ENCODE data around the gene KANK3.
"Not testable (repeated sequence)": the region's sequence is repeated elsewhere in the genome, so short reads cannot be mapped to it uniquely, and the experiment has no call there.

KANK3 gene

GRCh38 chr19:8337728-8338127 lies 5.3 kb downstream of the KANK3 start:
- no peak for DNase-seq (ENCODE audit: low spot score)

- DNase-seq (ENCODE audit: low spot score): no peak
Observed at GRCh38 chr19:8336660-8337059, 6.4 kb downstream of the KANK3 start.

GRCh38 chr19:8336072-8336569 lies 6.9 kb downstream of the KANK3 start:
- no peak for DNase-seq (ENCODE audit: low spot score)

- no peak for DNase-seq (ENCODE audit: low spot score)
Observed at GRCh38 chr19:8335343-8336071, 7.6 kb downstream of the KANK3 start.

- DNase-seq (ENCODE audit: low spot score): peak; percentile 73
Observed at GRCh38 chr19:8334458-8335342, 8.4 kb downstream of the KANK3 start.

GRCh38 chr19:8333767-8334457 lies 9.2 kb downstream of the KANK3 start:
- no peak for DNase-seq (ENCODE audit: low spot score)

- DNase-seq (ENCODE audit: low spot score): no peak
Observed at GRCh38 chr19:8332976-8333766, 9.9 kb downstream of the KANK3 start.

GRCh38 chr19:8331263-8331845 lies 11.7 kb downstream of the KANK3 start:
- no peak for DNase-seq (ENCODE audit: low spot score)

GRCh38 chr19:8329996-8330395 lies 13.1 kb downstream of the KANK3 start:
- DNase-seq (ENCODE audit: low spot score): no peak

- no peak for DNase-seq (ENCODE audit: low spot score)
Observed at GRCh38 chr19:8325454-8325853, 17.6 kb downstream of the KANK3 start.

GRCh38 chr19:8324186-8325050 lies 18.6 kb downstream of the KANK3 start:
- no peak for DNase-seq (ENCODE audit: low spot score)

GRCh38 chr19:8323781-8324185 lies 19.3 kb downstream of the KANK3 start:
- DNase-seq (ENCODE audit: low spot score): no peak

GRCh38 chr19:8322638-8322997 lies 20.4 kb downstream of the KANK3 start:
- DNase-seq (ENCODE audit: low spot score): no peak

- no peak for DNase-seq (ENCODE audit: low spot score)
Observed at GRCh38 chr19:8321986-8322637, 20.9 kb downstream of the KANK3 start.

- DNase-seq (ENCODE audit: low spot score): peak; percentile 98
Observed at GRCh38 chr19:8321067-8321985, 21.7 kb downstream of the KANK3 start, which contains the start of the genes NDUFA7 and RPS28. Gene NDUFA7 (minus strand): TSS chr19:8321375. CDS start chr19:8321358, 17 bp downstream. Gene RPS28 (plus strand): TSS chr19:8321496. CDS start chr19:8321531, 35 bp downstream.

GRCh38 chr19:8320564-8321066 lies 22.4 kb downstream of the KANK3 start:
- DNase-seq (ENCODE audit: low spot score): no peak

- DNase-seq (ENCODE audit: low spot score): no peak
Observed at GRCh38 chr19:8319807-8320520, 23.1 kb downstream of the KANK3 start.

GRCh38 chr19:8318835-8319234 lies 24.2 kb downstream of the KANK3 start:
- DNase-seq (ENCODE audit: low spot score): not testable (repeated sequence)

Measured in GM03348 (cell line).